Ascending aorta (tissue), 2 donors: ENCODE results near the gene TXLNG. TPM values are rescaled to one million over a fixed set of nuclear protein-coding genes. Genes with fewer than 3 reads are reported as not detected.

Source experiments
- DNase-seq, 2 donors: peaks; one replicate each; pipeline ENCODE4 v3.0.0-alpha.2; 2019; ENCODE audit warnings: low spot score in 2 of 2
- H3K27ac ChIP-seq, 2 donors: fragments of 200-600 bp; sonication (generic); one replicate each; pipeline ENCODE4 v1.5.1; 2016 to 2017; ENCODE audit warnings: mild to moderate bottlenecking in 1 of 2
- H3K27me3 ChIP-seq: fragments of 200-600 bp; sonication (generic); one replicate; pipeline ENCODE4 v1.5.1; 2017
- H3K36me3 ChIP-seq, 2 donors: fragments of 200-600 bp; sonication (generic); one replicate each; pipeline ENCODE4 v1.5.1; 2016
- H3K4me1 ChIP-seq, 2 donors: fragments of 200-600 bp; sonication (generic); one replicate each; pipeline ENCODE4 v1.5.1; 2016 to 2017; ENCODE audit warnings: mild to moderate bottlenecking in 1 of 2
- H3K4me3 ChIP-seq, 2 donors: fragments of 200-600 bp; sonication (generic); one replicate each; pipeline ENCODE4 v1.5.1; 2016 to 2017; ENCODE audit warnings: mild to moderate bottlenecking in 1 of 2
- H3K9me3 ChIP-seq, 2 donors: fragments of 200-600 bp; sonication (generic); one replicate each; pipeline ENCODE4 v1.5.1; 2016
- intact Hi-C: fragments of 100-400 bp; cut with DNase I; formaldehyde crosslinking; loops from one replicate; pipeline ENCODE4 v1.15.1; 2023
- total RNA-seq: library from RNA; depleted of rRNA; stranded (reverse); fragments of >200 nt; gene quantifications from one replicate; pipeline ENCODE4 v1.1.0, GENCODE V29; 2016
- TF ChIP-seq, protein P1 (sequence below), 3 experiments: fragments of 200-600 bp in 2 of 3; fragments of 450-650 bp in 1 of 3; sonication (generic) in 2 of 3; IDR thresholded peaks; one replicate each; pipeline ENCODE4 v1.5.1; 2016 to 2019; ENCODE audit warnings: antibody characterized with exemption in 3 of 3, mild to moderate bottlenecking in 1 of 3, moderate library complexity in 1 of 3

Gene TXLNG
- total RNA-seq, 1 donor from 2014 or later, result 3.9 TPM

DNA sequence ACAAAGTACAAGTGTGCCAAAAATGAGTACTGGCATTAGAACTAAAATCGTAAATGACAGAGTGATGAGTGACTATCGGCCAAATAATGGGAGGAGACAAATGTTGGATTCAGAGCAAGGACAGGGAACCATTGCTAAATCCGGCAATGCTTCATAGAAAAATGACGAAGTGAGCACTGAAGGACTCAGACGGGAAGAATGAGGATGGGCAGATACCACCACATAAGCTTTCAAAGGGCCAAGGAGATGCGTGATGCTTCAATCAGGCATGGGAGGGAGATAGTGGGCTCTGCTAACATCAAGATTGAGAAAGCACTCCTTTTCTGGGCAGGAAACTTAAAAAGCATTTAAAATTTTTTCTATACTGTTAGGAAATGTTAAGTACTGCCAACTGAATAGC lies 62.3 kb downstream of the TXLNG start:
- H3K27ac ChIP-seq, result no peak overlapping the region

DNA sequence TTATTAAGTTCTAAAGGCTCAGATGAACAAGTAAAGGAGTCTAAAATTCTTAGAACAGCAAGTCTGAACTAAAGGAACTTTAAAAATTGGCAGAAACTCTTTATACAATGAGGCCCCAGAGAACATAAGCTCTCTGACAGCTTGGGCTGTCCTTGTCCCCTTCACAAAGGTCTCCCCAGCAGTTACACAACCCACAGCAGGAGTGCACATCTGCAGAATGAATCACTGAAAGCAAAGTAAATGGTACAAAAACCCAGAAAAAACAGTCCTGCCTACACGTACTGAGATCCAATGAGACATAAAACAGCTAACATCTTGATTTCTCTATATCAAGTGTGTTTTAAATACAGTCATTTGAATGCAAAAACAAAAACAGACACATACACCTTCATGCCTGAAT lies 65.2 kb downstream of the TXLNG start:
- TF ChIP-seq, protein P1, sequence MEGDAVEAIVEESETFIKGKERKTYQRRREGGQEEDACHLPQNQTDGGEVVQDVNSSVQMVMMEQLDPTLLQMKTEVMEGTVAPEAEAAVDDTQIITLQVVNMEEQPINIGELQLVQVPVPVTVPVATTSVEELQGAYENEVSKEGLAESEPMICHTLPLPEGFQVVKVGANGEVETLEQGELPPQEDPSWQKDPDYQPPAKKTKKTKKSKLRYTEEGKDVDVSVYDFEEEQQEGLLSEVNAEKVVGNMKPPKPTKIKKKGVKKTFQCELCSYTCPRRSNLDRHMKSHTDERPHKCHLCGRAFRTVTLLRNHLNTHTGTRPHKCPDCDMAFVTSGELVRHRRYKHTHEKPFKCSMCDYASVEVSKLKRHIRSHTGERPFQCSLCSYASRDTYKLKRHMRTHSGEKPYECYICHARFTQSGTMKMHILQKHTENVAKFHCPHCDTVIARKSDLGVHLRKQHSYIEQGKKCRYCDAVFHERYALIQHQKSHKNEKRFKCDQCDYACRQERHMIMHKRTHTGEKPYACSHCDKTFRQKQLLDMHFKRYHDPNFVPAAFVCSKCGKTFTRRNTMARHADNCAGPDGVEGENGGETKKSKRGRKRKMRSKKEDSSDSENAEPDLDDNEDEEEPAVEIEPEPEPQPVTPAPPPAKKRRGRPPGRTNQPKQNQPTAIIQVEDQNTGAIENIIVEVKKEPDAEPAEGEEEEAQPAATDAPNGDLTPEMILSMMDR (IDR thresholded peaks at IDR 0.05), result no peak
- no peak for DNase-seq

More for the DNA sequence above, 62.3 kb downstream of the TXLNG start:
- DNase-seq, result no peak
- no peaks in the 10 kb centered on the region for H3K9me3 ChIP-seq
- peaks cover 32 to 61% of the 10 kb centered on the region in 2 donors for H3K36me3 ChIP-seq
- H3K4me3 ChIP-seq, result no peak overlapping the region
- intact Hi-C loops, result no loop called here
- H3K4me1 ChIP-seq, result no peaks in the 10 kb centered on the region
- TF ChIP-seq, protein P1 (IDR thresholded peaks at IDR 0.05), result no peak
- no peaks in the 10 kb centered on the region for H3K27me3 ChIP-seq

DNA sequence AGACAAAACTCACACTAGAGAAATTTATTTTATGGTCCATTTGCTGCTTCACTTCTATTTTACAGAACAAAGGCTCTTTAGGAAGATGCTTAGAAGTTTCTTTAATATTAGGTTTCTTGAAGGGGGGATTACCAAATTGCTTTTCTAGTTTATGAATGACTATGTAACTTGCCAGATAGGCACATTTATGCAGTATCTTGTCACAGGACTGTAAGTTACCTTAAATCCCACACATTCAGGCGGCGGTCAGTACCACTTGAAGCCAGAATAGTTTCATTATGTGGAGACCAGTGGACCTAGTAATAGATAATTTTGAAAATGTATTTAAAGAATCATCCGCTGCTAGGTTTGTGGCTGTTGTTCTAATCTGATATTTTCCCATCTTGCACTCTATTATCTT lies 65.6 kb downstream of the TXLNG start:
- DNase-seq, result no peak
- TF ChIP-seq, protein P1 (IDR thresholded peaks at IDR 0.05), result no peak
- no peaks in the 10 kb centered on the region for H3K27me3 ChIP-seq
- no peaks in the 10 kb centered on the region for H3K4me1 ChIP-seq
- intact Hi-C loops, result no loop called here
- H3K9me3 ChIP-seq, result no peaks in the 10 kb centered on the region
- no peak overlapping the region for H3K27ac ChIP-seq
- H3K36me3 ChIP-seq, result peaks cover 37 to 62% of the 10 kb centered on the region in 2 donors
- H3K4me3 ChIP-seq, result no peak overlapping the region

More for the DNA sequence above, 65.2 kb downstream of the TXLNG start:
- Histone ChIP-seq H3K4me1 (no peaks in the 10 kb centered on the region), H3K27me3 (no peaks in the 10 kb centered on the region), H3K9me3 (no peaks in the 10 kb centered on the region), H3K4me3 (no peak overlapping the region), H3K27ac (no peak overlapping the region), H3K36me3 (peaks cover 36 to 62% of the 10 kb centered on the region in 2 donors)
- intact Hi-C loops, result no loop called here

DNA sequence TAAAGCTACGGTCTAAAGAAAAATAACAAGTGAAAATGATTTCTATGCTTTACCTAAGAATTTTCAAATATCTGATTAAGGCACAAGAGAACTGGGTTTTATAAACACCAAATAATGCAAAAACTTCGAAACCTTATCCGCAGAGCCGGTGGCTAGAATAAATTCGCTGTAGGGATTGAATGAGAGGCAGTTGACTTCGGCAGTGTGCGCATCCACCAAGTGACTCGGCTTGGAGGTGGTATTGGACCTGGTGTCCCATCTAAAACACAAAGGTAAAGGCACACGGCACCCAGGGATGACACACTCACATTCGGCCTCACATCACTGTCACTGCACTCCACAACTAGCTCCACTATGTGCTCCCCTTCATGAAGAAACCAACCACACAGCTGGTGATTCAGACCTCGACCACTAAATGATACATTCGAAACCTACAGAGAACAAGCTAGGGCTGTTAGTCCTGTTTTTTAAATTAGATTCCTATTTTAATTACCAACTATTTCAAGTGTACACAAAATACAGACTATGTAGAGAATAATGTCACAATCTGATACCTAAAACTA lies 66.4 kb downstream of the TXLNG start:
- Histone ChIP-seq H3K4me1 (no peaks in the 10 kb centered on the region), H3K4me3 (no peak overlapping the region), H3K27me3 (no peaks in the 10 kb centered on the region), H3K36me3 (peaks cover 34 to 63% of the 10 kb centered on the region in 2 donors), H3K9me3 (no peaks in the 10 kb centered on the region), H3K27ac (no peak overlapping the region)
- no peak for DNase-seq
- TF ChIP-seq, protein P1 (IDR thresholded peaks at IDR 0.05), result no peak
- intact Hi-C loops, result no loop called here

DNA sequence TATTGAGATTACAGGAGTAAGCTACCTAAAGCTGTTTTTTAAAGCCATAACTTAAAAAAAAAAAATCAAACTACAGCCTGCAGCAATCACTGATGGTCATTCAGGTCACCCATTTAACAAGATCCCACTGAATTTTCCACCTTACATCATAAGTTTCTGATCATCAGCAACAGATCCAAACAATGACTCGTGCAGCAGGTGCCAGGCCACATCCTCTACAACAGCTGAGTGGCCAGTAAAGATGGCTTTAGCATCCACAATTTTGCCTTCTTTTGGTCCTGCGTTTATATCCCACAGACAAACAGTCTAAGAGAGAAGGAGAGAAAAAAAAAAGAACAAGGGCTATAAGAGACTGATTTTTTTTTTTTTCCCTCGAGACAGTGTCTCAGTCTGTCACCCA lies 67.3 kb downstream of the TXLNG start:
- H3K4me3 ChIP-seq, result no peak overlapping the region
- intact Hi-C loops, result no loop called here
- H3K36me3 ChIP-seq, result peaks cover 26 to 54% of the 10 kb centered on the region in 2 donors
- no peaks in the 10 kb centered on the region for H3K9me3 ChIP-seq
- TF ChIP-seq, protein P1 (IDR thresholded peaks at IDR 0.05), result no peak
- no peaks in the 10 kb centered on the region for H3K4me1 ChIP-seq
- H3K27ac ChIP-seq, result no peak overlapping the region
- no peaks in the 10 kb centered on the region for H3K27me3 ChIP-seq
- DNase-seq, result no peak
